HG03280 (cell line): ENCODE results near the gene ADAMTS2.

ENCODE experiments used
- ATAC-seq: cut with Tn5 transposase; IDR thresholded peaks from one replicate; pipeline ENCODE4 v1.9.1; 2021; ENCODE audit warnings: mild to moderate bottlenecking, moderate library complexity; ENCODE audit not compliant: unreplicated experiment

The ADAMTS2 gene

DNA sequence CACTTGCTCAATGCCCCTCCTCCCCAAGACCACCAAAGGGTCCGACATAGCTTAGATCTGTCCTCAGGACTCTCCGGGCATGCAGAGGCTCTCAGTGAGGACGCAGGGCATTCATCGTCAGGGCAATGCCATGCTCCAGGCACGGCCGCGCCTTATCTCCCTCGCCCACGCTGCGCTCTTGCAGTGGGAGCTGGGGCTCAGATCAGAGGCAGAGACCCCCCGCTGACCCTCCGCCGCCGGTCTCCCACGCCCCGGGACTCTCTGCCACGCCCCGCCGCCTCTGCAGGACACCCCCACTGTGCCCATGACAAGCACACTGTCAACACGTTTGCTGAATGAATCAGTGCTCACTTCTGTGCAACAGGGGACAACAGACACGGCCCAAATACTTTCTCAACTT is 140.7 kb downstream of the ADAMTS2 start:
- ATAC-seq: no peak

DNA sequence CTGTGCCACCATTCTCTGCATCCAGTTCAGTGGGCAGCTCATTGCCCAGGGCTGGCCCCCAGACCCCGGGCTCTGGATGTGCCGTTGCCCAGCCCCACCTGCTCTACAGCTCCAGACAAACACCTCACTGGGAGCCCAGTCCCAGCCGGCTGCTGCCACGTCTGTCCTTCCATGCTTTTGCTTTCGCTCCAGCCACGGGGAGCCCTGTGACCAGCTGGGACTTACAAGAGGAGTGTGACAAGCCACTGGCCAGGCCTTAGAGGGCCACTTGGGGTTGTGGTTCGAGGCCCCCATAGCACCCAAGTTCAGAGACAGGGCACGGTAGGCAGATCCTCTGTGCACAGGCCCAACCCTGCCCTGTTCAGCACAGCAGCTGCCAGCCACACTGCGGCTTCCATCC is 142.0 kb downstream of the ADAMTS2 start:
- no peak for ATAC-seq

DNA sequence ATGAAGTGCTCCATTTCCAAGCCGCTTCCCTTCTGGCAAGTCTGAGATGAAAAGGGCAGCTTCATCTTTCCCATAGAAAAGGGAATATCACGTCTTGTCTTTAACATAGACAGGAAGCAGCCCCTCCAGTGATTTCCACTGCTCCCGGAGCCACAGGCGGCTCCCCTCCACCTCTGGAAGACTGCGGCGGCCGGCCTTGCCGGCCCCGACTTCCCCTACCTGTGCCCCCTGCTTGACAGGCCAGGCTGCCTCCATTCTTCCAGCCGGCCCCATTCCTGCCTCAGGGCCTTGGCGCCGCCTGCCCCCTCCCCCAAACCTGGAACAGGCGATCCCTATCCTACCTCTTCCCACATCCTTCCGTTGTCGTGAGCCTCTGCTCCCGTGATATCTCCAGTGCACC is 143.3 kb downstream of the ADAMTS2 start:
- ATAC-seq: no peak

DNA sequence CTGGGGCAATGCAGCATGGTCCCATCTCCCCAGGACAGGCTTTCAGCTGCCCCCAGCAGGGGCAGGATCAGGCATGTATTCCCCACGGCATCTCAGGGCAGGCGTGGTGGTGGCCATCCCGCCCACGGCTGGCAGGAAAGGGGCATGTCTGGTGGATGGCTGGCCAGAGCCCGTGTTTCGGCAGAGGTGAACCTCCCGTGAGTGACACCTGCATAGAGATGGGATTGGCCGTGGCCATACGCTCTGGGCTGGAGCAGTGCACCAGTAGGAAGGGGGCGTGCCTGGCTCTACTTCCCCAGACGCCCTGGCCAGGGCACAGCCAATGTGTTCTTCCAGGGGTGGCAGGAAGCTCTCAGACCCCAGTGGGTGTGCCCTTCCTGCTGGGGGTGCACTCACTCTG is 146.0 kb downstream of the ADAMTS2 start:
- ATAC-seq: no peak

DNA sequence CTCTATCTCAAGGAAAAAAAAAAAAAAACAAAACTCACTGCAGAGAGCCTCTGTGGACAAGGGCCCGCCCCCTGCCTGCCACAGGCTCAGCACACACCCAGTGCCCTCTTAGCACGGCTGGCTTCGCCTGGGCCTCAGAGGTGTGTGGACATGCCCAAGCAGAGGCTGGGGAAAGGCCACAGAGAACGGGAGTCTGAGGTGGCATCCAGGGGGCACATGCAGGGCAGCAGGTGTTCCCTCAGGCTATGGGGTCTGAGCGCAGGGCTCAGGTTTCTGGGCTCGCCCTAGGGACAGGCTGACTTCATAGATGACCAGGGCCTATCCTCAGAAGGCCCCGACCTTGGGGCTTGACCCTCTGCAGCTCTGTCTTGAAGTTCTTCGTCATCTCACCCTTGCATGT is 146.4 kb downstream of the ADAMTS2 start:
- ATAC-seq: no peak

GRCh38 chr5:179196405-179197079 is 148.7 kb downstream of the ADAMTS2 start:
- ATAC-seq: no peak

DNA sequence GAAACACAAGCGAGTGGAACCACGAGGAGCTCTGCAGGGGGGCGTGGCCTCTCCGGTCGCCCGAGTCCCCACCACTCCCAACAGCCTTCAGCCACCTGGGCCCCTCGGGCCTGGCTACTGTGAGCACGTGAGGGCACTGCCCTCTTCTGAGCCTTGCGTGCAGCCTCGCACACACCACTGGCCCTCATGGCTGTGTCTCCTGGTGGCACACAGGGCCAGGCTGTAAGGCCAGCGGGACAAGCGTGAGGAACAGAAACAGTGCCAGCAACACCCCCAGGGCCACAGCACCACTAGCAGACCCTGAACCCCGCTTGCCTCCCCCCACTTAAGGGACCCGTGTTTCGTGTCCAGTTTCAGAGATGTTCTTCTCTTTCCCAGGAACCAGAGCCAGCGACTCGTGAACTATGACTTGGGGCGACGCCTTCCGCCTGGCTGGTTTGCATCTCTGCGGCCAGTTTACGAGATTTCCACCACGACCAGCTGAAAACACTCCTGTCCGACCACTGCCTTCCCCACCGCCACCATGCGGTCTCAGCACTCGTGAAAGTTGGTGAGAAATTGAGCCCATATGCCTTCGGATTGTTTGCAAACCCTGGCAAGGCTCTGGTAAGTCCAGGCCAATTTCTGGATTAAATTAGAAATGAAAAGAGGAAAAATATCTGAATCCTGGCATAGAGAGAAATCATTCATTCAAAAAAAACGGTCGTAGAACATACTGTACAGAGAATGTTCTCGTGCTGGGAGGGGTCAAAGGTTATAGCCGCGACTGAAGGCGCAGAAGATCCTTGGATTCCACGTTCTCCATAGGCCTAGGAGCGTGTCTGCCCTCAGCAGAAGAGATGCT is 149.5 kb downstream of the ADAMTS2 start:
- ATAC-seq: no peak

DNA sequence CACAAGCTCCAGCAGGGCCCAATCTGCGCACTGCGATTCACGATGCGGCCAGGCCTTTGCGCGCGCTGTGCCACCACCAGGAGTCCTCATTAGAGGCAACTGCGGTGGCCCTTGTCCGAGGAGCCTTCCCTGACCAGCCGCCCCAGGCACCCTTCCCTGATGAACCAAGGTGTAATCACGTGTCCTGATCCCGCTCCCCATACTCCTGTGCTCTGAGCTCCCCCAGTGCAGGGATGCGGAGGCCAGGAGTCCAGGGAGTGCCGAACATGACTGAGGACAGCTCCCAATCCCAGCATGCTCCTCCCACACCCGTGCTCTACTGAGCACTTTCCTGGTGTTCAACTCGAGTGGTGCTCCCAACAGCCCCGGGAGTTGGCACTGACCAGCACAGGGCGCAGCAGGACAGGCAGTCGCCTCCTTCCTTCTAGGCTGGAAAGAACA is 150.3 kb downstream of the ADAMTS2 start:
- ATAC-seq: no peak

DNA sequence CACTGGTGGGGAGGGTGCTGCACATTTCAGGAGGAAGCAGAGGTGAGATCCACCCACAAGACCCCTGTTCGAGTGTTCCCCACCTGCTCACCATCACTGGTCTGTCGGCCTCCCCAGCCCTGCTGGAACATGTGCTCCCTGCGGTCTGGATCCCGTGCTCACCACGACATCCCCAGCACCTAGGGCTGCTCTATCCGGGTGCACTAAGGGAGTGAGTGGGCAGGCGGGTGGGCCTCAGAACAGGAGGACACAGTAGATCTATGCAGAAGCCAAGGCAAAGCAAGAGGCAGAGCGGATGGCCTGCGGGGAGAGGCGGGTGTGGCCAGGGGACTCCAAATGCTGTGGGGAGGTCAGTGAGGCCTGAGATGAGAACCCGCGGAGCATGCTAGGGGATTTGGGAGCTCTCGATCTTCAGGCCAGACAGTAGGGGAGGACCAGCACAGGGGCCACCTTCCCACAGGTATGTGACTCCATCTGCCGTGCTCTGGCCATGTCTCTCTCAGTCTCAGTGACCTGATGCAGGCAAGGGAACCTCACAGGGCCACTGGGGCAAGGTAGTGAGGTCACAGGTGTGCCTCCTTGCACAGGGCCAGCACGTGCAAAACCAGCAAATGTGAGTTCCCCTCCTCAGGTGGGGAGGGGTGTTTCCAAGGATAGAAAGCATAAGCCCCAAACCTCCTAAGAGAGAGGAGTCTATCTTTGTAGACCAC is 150.9 kb downstream of the ADAMTS2 start:
- ATAC-seq: no peak

DNA sequence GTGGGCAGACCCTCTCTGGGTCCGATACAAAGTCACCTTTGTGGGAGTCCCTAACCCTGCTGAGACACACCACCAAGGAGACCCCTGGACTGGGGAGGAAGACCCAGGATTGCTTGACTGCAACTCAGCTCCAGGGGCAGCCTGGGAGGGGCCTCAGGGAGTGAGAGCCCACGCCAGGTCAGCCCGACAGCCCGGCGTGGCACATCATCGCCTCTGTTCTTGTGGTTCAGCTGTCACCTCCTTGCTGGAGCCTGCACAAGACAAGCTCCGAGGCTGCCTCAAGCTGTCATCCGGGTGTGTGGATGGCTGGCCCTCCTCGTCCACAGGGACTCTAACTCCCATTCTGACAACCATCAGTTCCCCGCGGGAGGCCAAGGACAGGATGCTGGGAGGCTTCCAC is 151.5 kb downstream of the ADAMTS2 start:
- no peak for ATAC-seq

DNA sequence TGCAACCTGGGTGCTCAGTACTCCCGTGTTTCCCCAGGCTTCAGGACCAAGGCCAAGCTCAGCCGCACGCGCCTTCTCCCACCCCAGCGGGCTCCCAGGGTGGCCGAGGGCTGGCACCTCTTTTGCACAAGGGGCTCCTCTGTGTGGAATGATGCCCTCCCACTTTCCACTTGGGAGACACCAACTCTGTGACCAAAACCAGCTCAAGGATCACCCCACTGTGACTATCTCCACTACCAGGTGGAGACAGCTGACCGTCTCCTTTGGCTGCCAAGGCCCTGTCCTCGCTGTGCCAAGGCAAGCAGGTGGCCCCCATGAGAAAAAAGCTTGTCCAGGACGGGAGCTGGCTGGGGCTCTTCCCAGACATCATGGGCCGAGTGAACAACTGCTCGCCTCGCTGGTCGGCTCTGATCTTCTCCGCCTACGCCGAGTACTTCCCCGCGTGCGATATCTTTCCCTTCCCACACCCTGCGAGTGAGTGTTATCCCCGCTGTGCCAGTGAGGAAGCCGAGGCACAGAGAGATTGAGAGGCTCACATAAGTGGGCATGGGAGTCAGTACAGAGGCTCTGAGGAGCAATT is 152.3 kb downstream of the ADAMTS2 start:
- ATAC-seq: no peak

GRCh38 chr5:179192185-179192890 is 152.9 kb downstream of the ADAMTS2 start:
- no peak for ATAC-seq

DNA sequence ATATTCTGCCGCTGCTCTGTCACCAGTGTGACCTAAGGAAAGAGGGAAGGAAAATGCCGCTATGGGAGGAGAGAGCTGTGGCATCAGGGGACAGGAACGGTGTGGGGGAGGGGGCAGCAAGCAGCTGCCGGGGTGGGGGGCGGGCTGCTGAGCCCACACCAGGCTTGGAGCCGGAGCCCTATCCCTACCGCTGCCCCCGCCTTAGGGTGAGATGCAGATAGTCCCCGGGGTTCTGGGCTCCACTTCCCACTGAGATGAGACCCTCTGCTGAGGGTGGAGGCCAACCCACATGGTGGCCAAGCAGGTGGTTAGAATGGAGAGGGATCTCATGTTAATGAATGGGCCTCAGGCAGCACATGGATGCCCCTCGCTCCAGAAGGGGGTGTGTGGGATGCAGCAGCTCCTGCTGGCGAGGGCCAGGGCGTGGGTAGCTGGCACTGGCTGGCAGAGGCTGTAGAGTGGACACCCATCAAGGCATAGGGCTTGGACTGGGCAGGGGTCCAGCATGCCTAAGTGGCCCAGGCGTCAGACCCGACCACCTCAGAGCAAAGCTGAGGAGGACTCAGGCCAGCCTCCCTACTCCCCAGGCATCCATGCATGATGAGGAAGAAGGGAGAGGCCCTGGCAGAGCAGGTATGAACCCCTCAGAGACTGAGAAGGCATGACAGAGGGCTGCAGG is 153.6 kb downstream of the ADAMTS2 start:
- no peak for ATAC-seq

DNA sequence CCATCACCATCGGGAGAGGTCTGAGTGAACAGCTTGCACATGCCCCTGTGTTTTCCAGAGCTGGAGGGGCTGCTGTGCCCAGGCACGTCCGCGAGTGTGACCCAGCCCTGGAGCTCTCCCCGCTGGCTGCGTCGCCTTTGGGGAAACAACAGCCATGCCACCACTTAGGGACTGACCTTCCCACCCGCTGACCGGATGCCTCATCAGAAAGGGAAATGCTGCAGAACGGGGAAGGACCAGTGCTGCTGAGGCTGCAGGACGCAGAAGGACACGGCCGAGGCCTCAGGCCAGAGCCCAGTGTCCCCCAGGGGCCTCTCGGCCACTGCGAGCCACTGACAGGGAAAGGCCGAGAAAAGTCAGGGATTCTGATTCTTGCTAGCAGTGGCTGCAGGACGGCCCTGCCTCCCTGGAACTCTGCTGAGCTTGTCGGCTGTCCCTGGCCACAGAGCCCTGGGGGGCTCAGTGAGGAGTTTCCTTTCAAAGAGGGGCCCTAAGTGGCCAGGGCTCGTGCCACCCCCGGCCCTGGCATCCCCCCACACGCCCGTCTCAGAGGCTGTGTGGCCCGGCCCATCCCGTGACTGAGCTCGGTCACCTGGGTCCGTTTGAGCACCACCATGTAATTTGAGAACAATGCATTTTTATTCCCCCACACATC is 154.3 kb downstream of the ADAMTS2 start:
- no peak for ATAC-seq

- ATAC-seq: no peak
These were observed 156.6 kb downstream of the ADAMTS2 start for GRCh38 chr5:179188636-179189035.

DNA sequence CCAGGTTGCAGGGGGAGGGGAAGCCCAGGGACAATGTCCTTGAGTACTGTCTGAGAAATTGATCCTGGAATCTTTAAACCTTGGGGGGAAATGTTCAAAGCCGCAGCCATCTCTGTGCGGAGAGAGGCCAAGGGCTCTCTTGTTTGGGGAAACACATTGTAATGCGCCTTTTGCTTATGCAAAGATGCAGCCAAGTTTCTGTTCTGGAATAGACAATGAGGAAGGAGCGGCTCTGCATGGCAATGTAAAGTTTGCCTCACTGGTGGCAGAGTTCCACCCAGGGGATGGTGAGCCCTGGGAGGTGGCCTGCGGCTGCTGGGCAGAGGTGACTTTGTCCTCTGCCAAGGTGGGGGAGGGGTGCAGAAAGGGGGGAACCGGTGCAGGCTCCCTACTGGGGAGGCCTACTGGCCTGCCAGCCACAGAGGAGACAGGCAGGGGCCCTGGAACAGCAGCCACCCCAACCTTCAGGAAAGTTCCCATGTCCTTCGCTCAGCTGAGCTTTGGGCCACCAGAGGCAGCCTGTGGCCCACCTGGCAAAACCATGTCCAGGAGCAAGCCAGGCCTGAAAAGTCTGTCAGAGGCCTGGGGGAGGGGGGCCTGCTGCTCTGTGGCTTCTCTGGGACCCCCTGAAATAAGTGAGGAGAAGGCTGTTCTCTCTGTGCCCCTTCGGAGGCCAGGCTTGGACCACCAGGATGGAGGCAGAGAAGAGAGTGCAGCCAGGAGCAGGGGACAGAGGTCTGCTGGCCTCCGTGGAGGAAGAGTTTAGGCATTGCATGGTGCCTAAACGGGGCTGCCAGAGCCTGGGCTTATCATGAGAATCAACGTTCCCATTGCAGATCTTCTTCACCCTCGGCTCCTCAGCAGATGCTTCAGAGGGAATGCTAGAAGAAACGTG is 157.3 kb downstream of the ADAMTS2 start:
- ATAC-seq: no peak

GRCh38 chr5:179187229-179187678 is 158.0 kb downstream of the ADAMTS2 start:
- ATAC-seq: no peak

GRCh38 chr5:179186801-179187200 is 158.5 kb downstream of the ADAMTS2 start:
- ATAC-seq: no peak
